ENCODE results near the gene CACNA2D4. TPM values are rescaled to one million over a fixed set of nuclear protein-coding genes. Genes with fewer than 3 reads are reported as not detected.

Gene CACNA2D4
- polyA plus RNA-seq, 3 donors, result 2.0 to 3.0 (median 2.7) TPM

DNA sequence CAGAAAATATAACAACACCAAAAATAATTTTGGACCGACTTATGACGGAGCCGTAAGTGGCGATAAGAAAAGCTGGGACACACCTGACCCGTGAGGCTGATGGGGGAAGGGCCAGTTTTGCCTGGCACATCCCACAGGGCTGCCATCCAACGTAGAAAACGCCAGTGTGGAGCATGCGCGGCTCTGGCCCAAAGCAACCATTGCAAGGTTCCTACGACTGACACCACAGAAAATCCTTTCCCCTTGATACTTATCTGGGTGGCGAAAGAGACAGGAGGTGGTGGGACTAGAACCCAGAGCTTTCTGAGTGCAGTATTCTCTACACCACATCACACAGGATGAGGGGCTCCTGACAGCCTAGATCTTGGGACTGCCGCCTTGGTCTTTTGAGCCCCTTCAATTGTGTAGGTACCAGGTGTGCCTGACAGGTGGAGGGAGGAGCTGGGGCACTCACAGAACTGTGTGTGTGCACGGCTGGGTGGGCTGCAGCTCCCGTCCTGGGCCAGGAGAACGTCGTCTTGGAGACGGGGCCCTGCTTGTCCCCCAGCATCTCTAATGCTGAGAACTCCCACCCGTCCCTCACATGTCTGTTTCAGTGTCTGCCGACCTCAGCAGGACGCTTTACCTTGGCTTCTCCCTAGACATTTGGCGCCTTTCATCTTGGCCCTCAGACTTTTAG lies 17.4 kb upstream of the CACNA2D4 start:
- DNase-seq, result no peak

DNA sequence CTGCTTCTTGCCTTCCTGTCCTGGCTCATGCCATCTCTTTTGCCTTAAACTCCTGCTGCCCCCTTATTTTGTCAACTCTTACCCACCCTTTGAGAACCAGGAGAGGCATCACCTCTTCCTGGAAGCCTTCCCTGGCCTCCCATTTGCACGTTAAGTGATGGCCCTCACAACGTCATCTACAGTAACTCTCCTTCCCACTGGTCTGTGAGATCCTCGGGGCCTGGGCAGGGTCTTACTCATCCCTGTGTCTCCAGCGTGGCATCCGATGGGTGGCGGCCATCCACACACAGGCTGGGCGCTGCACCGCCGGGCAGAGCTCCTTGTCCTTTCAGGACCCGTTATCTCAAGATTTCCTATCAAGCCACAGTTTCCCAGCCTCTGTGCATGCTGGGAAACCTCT lies 16.8 kb upstream of the CACNA2D4 start:
- DNase-seq, result no peak

DNA sequence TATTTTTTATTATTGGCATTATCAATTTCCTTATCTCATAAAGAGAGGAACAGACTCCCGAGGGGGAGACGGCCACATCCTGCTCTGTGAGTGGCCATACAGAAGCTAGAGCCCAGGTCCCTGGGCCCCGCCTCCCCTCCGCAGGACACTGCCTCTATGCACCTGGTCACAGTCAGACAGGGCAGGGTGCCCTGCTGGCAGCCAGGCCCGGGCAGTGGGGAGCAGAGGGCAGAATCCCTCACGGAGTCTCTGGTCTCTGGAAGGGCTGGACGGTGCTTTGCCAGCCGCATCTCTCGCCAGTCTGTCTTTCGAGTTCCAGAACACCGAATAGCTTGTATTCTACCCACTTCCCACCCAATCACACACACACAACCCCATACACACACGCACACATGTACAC lies 16.4 kb upstream of the CACNA2D4 start:
- DNase-seq, result no peak

DNA sequence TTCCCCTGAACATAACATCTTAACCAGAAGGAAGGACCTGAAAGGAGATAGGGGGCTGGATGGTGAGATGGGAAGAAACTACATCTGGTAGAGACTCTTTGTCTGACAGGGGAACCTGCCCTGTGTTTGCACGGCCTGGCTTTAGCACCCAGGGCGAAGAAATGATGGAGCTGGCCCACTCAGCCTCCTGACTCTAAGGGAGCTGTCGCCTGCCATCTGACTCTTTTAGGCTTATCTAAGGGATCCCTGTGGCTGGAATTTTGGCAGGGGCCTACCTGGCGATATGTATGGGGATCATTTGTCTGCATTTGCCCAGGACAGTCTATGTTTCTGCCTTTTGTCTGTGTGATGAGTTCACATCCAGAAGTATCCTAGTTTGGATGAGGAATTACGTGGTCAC lies 15.6 kb upstream of the CACNA2D4 start:
- DNase-seq, result no peak

DNA sequence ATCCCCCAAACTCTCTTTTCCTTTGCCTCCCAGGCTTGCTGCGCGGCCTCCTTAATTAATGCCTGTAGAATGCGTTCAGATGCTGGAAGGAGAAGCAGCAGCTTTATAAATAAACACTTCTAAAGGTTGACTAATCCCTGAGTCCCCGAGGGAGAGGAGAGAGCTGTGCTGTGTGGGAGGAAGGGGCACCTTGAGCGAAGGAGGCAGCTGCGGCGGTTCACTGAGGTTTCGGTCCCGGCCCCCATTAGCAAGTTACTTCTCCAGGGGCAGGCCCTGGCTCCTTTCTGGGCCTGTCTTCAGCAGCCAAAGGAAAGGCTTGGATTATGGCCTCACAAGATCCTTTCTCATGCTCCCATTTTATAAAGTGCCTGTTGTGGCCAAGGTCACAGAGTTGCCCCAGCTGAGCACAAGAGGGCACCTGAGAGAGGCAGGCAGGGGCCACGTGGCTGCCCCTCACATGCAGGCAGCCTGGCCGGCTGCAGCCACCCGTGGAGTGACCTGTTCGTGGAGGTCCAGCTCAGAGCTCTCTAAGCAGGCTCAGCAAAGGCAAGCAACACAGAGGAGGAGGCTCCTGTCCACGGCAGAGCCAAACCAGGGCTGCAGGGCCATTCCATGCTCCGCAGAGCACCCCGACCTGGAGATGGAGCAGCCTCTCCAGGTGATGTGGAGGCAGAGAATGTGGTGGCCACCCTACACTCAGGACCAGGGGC lies 15.0 kb upstream of the CACNA2D4 start:
- DNase-seq, result no peak

DNA sequence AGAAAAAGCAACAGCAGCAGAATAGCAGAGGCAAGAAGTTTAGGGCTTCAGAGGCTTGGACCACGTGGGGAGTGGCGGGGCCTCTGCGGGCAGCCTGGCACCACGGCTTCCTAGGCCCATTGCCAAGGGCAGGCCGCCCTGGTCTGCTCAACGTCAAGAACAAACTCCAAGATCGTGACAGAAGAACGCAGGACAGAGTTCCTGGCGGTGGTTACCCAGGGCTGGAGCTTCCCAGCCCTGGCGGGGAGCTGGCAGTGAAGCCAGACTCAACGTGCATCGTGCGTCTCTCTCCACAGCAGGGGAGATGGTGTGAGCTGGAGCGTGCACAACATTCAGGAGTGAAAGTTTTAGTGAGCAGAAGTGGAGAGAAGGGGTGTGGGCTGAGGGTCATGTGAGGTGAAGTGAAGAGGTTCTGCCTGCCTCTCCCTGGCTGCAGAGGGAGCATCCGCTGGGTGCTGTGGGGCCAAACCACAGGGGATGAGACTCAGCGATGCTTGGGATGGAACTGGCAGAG lies 13.9 kb upstream of the CACNA2D4 start:
- DNase-seq, result no peak

DNA sequence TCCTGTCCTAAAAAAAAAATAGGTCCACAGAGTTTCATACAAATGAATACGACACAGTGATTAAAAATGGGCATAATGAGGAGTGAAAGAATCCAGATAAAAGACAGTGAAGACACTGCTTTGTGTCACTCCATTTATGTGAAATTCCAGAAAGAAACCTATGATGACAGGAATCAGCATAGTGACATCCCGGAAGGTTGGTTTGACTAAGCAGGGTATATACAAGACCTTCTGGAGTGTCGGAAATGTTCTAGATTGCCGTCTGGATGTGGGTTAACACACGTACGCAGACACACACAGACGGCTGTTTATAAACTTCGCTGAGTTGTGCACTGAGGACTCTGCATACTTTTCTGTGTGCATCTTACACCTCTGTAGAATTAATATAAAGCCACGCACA lies 13.2 kb upstream of the CACNA2D4 start:
- no peak for DNase-seq

DNA sequence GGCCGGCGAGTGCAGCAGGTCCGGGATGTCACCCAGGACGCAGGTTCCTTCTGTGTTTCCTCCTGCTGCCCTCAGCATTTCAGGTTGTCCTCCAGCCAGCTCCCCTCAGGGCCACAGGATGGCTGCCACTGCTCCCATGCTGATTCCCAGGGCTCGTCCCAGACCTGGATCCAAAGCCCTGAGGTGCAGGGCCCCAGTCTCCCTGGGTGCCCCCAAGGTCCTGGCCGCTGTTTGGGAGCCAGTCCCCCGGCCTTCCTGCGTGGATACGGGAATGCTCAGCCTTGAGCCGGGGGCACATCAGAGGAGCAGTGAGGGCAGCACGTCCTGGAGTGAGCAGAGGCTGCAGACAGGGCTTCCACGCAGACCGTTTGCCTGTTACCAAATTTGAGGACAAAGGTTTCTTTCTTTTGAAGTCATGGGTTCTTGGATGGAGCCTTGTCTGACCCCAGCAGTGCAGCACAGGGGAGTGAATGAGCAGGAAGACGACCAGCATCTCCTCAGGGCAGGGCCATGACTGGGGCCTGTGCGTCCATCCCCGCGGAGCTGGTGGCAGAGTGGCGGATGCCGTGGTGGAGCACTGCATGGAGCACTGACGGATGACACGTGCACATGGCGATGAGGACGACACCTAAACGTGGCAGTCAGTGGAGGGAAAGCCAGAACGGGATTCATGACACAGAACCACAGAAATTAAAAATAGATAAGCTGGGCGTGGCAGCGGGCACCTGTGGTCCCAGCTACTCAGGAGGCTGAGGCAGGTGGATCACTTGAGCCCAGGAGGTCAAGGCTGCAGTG lies 12.5 kb upstream of the CACNA2D4 start:
- no peak for DNase-seq

DNA sequence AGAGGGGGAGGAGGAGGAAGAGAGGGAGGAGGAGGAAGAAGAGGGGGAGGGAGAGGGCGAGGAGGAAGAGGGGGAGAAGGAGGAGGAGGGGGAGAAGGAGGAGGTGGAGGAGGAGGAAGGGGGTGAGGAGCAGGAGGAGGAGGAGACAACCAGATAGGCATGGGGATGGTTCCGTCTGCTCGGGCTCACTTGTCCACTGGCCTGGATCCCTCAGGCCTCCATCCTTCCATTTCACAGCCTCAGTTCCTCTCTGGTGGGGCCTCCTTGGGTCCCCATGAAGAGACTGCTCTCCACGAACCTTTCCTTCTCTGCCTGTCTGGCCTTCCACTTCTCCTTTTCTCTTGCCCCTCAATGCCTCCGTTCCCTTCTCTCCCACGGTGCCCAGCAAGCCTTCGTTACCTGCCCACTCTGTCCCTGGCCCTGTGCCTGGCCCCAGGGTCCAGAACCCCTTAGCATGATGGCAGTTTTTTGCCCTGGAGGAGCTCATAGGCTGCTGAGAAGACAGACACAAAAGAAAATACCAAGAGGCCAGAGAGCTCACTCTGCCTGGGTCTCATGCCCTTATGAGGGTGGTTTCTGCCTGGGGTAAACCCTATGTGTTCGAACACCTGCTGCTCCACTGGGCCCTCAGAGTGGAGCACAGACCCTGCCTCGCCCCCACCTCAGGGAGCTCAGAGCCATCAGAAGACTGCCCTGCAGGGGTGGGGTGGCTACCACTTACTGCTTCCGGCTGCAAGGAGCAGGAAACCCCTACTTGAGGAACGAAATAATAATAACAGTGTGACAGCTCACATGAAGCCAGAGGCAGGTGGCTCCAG lies 11.7 kb upstream of the CACNA2D4 start:
- DNase-seq, result no peak

DNA sequence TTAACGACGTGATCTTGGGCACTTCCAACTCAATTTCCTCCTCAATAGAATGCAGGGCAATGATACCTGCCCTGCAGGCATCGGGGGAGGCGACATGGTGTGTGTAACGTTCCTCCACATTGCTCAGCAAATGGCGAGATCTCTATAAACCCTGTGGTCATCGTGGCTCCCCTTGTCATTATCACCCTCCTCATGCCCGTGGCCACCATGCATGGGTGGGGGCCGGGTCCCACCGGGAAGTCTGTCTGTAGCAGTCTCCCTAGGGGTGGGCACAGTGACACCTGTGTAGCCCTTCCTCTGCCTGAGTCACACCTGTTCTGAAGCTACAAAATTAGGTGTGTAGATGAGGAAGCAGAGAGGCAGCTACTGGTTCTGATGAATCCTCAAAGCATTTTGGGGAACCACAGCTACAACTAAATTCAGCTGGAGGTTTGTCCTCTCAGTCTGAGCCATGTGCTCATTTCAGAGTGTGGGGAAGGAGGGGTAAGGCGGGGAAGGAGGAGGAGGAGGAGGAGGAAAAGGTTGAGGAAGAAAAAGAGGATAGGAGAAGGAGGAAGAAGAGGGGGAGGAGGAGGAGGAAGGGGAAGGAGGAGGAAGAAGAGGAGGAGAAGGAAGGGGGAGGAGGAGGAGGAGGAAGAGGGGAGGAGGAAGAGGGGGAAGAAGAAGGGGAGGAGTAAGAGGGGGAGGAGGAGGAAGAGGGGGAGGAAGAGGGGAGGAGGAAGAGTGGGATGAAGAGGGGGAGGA lies 11.0 kb upstream of the CACNA2D4 start:
- DNase-seq, result no peak

DNA sequence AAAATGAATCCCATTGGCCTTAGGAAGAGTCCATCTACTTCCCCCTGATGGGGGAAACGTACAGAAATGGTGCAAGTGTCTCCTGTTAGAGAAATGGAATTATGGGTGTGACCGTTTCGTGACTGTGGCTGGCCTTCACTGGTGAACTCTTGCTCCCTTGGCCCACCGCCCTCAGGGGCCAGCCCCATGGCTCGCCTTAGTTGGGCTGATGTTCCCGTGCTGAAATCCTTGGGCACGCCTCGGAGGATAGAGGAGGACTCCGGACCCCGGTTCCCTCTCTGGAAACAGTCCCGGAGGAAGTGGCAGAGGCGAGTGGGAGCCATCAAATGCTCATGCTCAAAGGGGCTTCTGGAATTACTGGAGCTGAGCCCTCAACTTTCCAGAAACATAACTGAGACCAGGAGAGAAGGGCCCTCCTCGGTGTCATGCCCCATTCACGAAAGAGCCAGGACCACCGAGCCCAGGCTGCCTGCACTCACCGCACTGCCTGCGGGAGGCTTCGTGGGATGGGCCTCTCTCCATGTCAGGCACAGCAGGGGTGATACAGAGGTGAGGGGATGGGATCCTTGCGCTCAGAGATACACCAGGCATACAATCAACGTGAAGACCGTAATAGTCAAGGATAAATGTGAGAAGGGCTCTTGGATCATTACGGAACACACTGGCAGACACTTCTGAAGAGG lies 10.1 kb upstream of the CACNA2D4 start:
- no peak for DNase-seq

DNA sequence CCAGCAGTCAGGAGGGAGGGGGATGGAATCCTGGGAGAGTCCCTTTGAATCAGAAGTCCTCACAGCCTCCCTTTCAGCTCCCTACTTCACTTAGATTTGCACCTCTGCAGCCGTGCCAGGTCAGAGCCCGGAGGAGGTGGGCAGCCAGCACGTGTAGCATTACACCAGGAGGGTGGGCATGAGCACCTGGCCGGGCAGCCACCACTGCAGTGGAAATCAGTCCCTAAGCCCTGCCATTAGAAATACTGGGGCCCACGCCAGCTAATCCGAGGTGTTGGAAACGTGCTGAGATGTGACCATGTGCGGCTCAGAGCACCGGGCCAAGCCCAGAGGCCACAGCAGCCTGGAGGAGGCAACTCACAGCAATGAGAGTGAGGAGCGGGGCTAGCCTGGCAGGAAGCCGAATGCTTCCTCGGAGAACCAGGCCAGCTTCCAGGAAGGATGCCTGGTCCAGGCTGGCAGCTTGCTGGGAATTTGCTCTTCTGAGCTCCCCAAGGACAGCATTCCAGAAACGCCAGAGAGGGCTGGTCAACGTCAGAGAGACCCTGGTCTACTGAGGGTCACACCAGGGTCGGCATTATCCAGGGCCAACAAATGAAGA lies 9.4 kb upstream of the CACNA2D4 start:
- no peak for DNase-seq

DNA sequence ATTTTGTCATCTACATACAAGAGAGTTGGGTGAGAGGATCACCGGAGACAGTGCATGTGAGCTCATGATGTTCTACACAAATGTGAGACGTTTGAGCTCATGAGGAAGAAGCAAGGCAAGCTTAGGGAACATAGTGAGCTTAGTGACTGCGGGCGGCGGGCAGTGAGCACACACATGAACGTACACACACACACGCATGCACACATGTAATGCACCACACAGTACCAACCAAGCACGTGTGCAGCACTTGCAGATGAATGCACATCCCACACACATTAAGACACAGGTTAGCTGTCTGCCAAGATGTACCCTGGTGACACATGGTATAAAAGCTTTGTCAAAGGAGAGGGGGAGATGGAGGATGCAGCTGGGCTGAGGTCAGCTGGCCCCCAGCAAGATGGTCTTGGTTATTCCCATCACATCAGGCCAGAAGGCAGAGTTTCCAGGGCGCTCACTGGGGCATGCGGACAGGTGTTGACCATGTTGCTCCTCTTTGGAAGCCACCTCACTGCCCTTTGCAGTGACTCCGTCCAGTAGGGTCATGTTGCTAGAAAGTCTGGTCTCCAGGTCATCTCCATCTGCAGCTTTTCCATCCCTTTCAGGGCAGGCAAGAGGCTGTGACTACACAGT lies 8.7 kb upstream of the CACNA2D4 start:
- no peak for DNase-seq

DNA sequence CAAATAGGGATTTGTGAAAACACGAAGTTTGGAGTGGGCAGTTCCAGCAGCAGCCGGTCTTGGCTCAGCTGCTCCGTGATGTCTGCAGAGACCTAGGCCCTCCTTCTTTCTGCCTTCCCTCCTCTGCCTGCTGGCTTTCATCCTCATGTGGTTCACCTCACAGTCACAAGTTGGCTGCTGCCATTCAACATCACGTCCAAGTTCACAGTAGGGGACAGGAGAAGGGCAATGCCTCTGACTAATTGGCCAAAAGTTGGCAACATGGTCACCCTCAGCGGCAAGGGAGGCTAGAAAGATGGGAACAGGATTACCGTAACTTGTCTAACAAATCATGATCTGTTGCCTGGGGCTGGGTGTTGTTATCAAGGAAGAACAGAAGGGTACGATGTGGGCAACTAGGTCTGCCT lies 7.8 kb upstream of the CACNA2D4 start:
- no peak for DNase-seq

DNA sequence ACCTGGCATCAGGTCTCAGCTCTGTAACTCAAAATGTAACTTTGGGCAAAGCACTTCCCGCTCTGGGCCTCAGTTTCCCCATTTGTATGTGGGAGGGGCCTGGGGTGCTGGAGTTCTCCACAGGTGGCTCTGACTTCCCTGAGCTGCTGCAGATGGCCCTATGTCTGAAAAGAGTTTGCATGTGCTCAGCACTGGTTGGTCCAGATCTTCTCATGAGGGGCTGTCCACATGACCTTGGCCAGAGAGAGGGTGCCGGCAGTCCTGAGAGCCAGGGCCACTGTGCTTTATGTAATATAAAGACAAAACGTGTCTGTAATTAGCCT lies 7.2 kb upstream of the CACNA2D4 start:
- no peak for DNase-seq

DNA sequence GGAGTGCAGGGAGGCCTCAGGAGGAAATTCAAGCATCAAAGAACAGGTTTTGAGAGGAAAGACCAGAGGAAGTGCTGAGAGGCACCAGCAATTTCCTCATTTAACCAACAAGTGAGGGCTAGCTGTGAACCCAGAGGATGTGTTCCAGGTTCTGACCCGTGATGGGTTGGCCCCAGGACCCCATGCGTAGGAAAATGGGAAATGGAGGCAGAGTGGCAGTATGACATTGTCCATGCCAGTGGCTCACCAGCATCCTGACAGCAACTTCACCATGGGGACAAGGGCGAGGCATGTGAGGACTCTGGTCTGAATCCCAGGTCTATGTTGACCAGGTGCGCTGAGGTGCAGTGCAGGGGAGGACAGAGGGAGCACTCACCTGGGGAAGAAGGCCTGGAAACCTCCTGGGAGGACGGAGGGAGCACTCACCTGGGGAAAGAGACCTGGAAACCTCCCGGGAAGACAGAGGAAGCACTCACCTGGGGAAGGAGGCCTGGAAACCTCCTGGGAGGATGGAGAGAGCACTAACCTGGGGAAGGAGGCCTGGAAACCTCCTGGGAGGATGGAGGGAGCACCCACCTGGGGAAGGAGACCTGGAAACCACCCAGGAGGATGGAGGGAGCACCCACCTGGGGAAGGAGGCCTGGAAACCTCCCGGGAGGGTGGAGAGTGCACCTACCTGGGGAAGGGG lies 6.7 kb upstream of the CACNA2D4 start:
- DNase-seq, result no peak

DNA sequence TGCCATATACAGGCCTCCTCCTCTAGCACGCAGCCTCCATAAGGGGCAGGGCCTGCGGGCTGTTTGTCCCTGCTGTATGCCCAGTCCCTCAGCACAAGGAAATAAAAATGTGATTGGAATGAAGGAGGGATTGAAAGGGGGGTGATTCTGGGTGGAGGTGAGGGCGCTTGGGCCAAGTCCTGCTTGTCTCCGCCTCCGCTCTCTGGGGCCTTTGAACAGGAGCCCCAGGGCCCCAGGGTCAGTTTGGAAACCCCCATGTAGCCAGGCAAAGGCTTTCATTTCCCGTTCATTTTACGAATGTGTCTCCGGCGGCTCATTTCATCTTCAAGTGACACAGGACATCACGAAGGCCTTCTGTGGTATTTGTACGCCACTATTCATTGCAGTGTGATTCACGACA lies 4.5 kb upstream of the CACNA2D4 start:
- DNase-seq, result no peak

DNA sequence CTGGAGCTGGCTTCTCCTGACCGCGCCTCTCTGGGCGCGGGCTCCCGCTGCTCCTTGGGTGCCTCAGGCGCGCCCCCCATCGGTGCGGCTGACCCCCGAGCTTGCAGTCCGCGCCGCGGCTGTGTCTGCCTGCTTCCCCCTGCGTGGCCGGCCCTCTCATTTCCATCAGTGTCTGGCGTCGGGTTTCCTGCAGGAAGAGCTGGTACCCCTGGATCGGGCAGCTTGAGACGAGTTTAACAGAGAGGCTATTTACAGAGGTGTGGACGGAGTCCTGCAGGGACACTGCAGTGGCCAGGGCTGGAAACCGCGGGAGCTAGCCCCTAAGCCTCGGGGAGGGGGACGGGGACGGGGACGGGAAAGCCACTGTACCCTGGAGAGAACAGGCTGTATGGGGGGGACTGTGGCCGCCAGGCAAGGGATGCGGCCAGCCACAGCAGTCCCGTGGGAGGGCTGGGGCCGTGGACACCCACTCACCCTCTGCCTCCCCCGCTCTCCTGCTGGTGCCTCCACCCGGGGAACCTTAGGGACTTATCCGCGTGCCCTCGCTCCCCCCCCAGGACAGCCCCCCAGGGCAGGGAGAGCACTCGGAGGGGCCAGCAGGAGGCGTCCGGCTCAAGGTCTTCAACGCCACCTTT lies 3.7 kb upstream of the CACNA2D4 start:
- no peak for DNase-seq

DNA sequence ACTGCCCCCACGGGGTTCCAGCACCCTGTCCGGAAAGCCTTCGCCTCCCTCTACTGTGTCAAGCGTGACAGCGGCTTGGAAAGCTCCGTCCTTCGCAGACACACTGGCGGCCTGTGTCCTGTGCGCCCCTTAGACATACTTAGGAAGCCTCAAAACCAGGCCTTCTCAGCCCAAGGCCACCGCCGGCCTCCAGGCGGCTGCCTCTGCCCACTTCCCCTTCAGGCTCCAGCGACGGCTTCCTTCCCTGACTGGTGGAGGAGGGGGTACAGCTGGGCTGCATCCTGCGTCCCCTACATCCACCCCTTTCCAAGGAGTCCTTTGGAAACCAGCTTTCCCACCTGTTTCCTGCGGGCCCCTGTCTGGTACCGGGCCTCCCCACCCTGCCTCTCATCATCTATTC lies 2.5 kb upstream of the CACNA2D4 start:
- DNase-seq, result no peak
